Measurements from ENCODE around the gene AMPD1. TPM values are rescaled to one million over a fixed set of nuclear protein-coding genes. Genes with fewer than 3 reads are reported as not detected.

Gene AMPD1
- polyA plus RNA-seq (2013, experiment 1 of 2): not detected
- not detected for polyA plus RNA-seq (2013, experiment 2 of 2)

DNA sequence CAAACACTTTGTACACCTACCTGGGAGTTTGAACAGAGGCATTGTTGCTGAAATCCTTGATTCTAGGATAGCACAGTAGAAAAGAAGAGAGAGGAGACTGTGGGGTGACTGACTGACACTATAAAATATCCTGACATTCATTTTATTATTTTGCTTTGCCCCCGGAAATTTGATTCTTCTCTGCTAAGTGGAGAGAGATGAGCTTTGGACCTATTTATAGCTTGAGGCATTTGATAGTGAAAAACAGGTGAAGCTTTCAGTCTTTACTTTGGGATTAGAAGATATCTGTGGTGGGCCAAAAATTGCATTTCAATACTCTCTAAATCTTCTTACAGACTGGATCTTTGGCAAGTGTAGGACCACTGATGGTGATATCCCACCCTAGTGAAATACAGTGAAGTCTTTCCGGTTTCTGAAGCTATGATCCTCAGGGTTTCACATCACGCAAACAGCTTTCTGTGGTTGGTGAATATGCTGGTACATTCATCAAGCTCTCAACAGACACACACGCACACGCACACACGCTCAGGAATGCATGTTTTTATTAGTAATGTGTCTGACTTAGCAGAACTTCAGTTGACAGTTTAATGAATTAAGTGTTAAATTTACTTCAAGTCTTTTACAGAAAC, at the start of gene AMPD1:
AMPD1 (minus strand) TSS at position 117 of the 629 bp plus-strand sequence; CDS start at position 42, 75 bp downstream.
- H3K9me3 ChIP-seq (ENCODE audit: control insufficient read depth, low read length): no peaks in the 10 kb centered on the region
- no peak within 1 kb of the TSS for H3K4me3 ChIP-seq (ENCODE audit: extremely low read depth, insufficient read depth, low read length, poor library complexity, severe bottlenecking)
- H3K36me3 ChIP-seq (ENCODE audit: control insufficient read depth, insufficient read depth, low read length): no peaks in the 10 kb centered on the region
- no peak within 1 kb of the TSS for H3K27ac ChIP-seq (ENCODE audit: low read depth, low read length, severe bottlenecking)
- 100% methylated on average over 2 of the region's 6 CpGs; no CpG with 5 or more reads in 1 of the 2 experiments for WGBS, 2 experiments (ENCODE audit: insufficient coverage in 2 of 2)
- H3K4me1 ChIP-seq (ENCODE audit: control insufficient read depth, insufficient read depth, low read length, poor library complexity, severe bottlenecking): no peaks in the 10 kb centered on the region

DNA sequence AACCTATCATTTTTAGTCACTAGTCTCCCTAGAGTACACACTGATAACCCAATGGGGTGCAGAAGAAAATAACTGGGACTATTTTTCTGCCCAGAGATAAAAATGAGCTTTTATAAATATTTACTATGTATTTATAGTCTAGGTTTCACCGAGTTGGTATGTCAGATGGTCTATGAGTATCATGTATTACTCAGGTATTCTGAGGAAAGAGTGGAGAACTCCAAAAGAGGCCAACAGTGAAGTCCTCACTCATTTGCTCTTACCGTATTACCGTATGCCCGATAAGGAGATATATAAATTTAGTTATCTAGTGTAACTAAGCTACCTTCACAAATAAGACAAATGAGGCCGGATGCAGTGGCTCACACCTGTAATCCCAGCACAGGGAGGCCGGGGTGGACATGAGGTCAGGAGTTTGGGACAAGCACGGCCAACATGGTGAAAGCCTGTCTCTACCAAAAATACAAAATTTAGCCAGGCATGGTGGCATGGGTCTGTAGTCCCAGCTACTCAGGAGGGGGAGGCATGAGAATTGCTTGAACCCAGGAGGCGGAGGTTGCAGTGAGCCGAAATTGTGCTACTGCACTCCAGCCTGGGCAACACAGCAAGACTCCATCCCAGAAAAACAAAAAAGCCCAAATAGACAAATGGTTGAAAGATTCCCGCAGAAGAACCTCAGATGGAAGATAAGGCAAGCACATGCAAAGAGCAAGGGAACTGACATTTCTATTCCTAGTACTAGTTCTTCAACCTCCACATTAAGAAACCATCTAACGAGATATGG, 46.8 kb upstream of the AMPD1 start:
- Histone ChIP-seq H3K4me3 (ENCODE audit: extremely low read depth, insufficient read depth, low read length, poor library complexity, severe bottlenecking) (no peak overlapping the region), H3K4me1 (ENCODE audit: control insufficient read depth, insufficient read depth, low read length, poor library complexity, severe bottlenecking) (no peaks in the 10 kb centered on the region), H3K36me3 (ENCODE audit: control insufficient read depth, insufficient read depth, low read length) (peaks cover 76% of the 10 kb centered on the region), H3K27ac (ENCODE audit: low read depth, low read length, severe bottlenecking) (no peak overlapping the region), H3K9me3 (ENCODE audit: control insufficient read depth, low read length) (no peaks in the 10 kb centered on the region)
- 73 to 90% methylated on average over 4 to 6 of the region's 11 CpGs for WGBS, 2 experiments (ENCODE audit: insufficient coverage in 2 of 2)

DNA sequence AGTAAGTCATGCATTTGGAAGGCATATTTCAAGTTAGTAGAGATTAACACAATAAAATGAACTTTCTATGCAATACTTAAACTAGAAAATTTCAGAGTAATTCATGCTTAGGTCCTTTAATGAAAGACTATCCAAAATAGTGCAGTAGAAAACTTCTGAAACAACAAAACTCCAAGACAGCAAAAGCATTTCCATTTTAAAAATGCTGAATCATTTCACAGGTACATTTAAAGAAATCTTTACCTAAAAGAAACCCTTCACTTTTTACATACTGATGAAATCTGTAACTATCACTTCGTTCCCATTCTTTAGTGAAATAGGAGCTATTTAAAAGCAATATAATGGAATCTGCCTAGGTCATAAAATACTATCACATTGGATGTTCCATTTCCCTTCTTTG, 45.0 kb upstream of the AMPD1 start:
- no peaks in the 10 kb centered on the region for H3K9me3 ChIP-seq (ENCODE audit: control insufficient read depth, low read length)
- no CpG with 5 or more reads among the region's 1 CpG for WGBS, 2 experiments (ENCODE audit: insufficient coverage in 2 of 2)
- no peaks in the 10 kb centered on the region for H3K4me1 ChIP-seq (ENCODE audit: control insufficient read depth, insufficient read depth, low read length, poor library complexity, severe bottlenecking)
- H3K36me3 ChIP-seq (ENCODE audit: control insufficient read depth, insufficient read depth, low read length): peaks cover 79% of the 10 kb centered on the region
- H3K27ac ChIP-seq (ENCODE audit: low read depth, low read length, severe bottlenecking): no peak overlapping the region
- no peak overlapping the region for H3K4me3 ChIP-seq (ENCODE audit: extremely low read depth, insufficient read depth, low read length, poor library complexity, severe bottlenecking)

DNA sequence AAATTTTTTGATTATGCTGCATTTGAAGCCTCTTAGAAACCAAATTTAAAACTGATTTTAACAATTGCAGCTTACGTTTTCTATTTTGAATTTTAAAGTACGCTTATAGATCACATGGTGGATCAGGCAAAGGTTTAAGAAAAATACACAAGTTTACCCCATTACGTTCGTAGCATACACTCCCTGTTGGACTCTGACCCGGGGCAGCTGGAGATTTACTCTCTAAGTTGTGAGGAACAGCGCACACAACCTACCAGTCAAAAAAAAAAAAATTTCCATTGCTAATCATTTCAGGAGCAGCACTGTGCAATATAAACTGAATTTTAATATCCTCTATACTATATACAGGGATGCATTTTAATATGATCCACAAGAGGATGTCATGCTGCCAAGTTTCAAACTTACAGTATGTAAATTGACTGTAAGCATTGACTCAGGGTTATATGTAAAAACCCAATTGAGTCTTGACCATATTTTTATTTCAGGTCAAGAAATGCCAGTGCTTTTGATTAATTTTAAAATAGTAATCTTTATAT, 42.0 kb upstream of the AMPD1 start:
- H3K4me1 ChIP-seq (ENCODE audit: control insufficient read depth, insufficient read depth, low read length, poor library complexity, severe bottlenecking): no peaks in the 10 kb centered on the region
- 92 to 93% methylated on average over 2 to 4 of the region's 6 CpGs for WGBS, 2 experiments (ENCODE audit: insufficient coverage in 2 of 2)
- H3K4me3 ChIP-seq (ENCODE audit: extremely low read depth, insufficient read depth, low read length, poor library complexity, severe bottlenecking): no peak overlapping the region
- H3K9me3 ChIP-seq (ENCODE audit: control insufficient read depth, low read length): no peaks in the 10 kb centered on the region
- H3K27ac ChIP-seq (ENCODE audit: low read depth, low read length, severe bottlenecking): no peak overlapping the region
- H3K36me3 ChIP-seq (ENCODE audit: control insufficient read depth, insufficient read depth, low read length): peaks cover 87% of the 10 kb centered on the region

DNA sequence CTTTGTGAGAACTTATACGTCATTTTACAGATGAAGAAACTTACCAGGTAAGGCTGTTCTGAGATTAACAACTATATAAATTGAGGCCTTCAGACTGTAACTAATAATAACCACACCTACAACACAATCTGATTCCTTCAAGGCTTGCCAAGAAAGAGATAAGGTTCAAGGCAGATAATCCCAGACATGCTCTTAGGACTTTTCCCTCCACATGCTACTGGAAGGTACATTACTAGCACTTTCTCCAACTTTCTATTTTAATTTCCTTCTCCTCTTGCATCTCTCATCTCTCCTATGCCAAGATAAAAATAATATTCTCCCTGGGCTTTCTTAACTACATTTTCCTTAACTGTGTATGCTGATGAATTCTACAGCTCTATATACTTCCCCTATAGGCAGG, 40.1 kb upstream of the AMPD1 start:
- no CpG with 5 or more reads among the region's 1 CpG for WGBS, 2 experiments (ENCODE audit: insufficient coverage in 2 of 2)
- no peaks in the 10 kb centered on the region for H3K9me3 ChIP-seq (ENCODE audit: control insufficient read depth, low read length)
- peaks cover 90% of the 10 kb centered on the region for H3K36me3 ChIP-seq (ENCODE audit: control insufficient read depth, insufficient read depth, low read length)
- no peak overlapping the region for H3K27ac ChIP-seq (ENCODE audit: low read depth, low read length, severe bottlenecking)
- no peak overlapping the region for H3K4me3 ChIP-seq (ENCODE audit: extremely low read depth, insufficient read depth, low read length, poor library complexity, severe bottlenecking)
- H3K4me1 ChIP-seq (ENCODE audit: control insufficient read depth, insufficient read depth, low read length, poor library complexity, severe bottlenecking): no peaks in the 10 kb centered on the region

DNA sequence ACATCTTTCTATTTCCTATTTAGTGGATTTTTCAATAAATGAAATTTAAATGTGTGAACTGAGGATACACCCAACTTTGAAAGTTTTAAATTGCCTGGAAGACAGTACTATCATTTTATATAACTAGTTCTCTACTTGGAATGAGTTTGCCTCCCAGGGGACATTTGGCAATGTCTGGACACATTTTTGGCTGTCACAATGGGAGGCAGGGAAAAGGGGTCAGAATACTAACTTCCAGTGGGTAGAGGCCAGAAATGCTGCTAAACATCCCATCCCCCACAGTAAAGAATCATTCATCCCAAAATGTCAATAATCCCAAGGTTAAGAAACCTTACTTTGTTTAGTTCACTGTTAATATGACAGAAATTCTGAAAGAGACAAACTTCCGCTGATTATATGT, 34.4 kb upstream of the AMPD1 start:
- peaks cover 93% of the 10 kb centered on the region for H3K36me3 ChIP-seq (ENCODE audit: control insufficient read depth, insufficient read depth, low read length)
- no peaks in the 10 kb centered on the region for H3K4me1 ChIP-seq (ENCODE audit: control insufficient read depth, insufficient read depth, low read length, poor library complexity, severe bottlenecking)
- H3K27ac ChIP-seq (ENCODE audit: low read depth, low read length, severe bottlenecking): no peak overlapping the region
- no peaks in the 10 kb centered on the region for H3K9me3 ChIP-seq (ENCODE audit: control insufficient read depth, low read length)
- no peak overlapping the region for H3K4me3 ChIP-seq (ENCODE audit: extremely low read depth, insufficient read depth, low read length, poor library complexity, severe bottlenecking)
- no CpG with 5 or more reads among the region's 1 CpG for WGBS, 2 experiments (ENCODE audit: insufficient coverage in 2 of 2)

DNA sequence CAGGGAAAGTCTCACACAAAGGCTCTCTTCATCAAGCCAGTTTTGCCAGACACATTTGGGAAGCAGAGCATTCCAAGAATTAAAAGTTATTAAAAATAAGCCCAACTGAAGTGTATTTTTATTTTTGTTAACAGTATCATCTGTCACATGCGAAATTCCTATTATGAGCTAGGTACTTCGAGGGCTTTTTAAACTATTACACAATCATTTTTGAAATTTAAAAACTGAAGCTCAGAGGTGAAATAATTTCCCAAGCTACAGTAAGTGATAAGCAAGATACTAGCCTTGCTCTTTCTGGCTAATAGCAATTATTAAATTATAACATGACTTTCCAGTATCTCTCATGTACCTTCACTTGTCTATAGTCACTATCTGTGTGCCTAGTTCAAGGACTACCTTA, 33.2 kb upstream of the AMPD1 start:
- no peaks in the 10 kb centered on the region for H3K9me3 ChIP-seq (ENCODE audit: control insufficient read depth, low read length)
- H3K36me3 ChIP-seq (ENCODE audit: control insufficient read depth, insufficient read depth, low read length): peaks cover 94% of the 10 kb centered on the region
- H3K4me1 ChIP-seq (ENCODE audit: control insufficient read depth, insufficient read depth, low read length, poor library complexity, severe bottlenecking): no peaks in the 10 kb centered on the region
- no peak overlapping the region for H3K4me3 ChIP-seq (ENCODE audit: extremely low read depth, insufficient read depth, low read length, poor library complexity, severe bottlenecking)
- H3K27ac ChIP-seq (ENCODE audit: low read depth, low read length, severe bottlenecking): no peak overlapping the region
- no CpG with 5 or more reads among the region's 2 CpGs for WGBS, 2 experiments (ENCODE audit: insufficient coverage in 2 of 2)

DNA sequence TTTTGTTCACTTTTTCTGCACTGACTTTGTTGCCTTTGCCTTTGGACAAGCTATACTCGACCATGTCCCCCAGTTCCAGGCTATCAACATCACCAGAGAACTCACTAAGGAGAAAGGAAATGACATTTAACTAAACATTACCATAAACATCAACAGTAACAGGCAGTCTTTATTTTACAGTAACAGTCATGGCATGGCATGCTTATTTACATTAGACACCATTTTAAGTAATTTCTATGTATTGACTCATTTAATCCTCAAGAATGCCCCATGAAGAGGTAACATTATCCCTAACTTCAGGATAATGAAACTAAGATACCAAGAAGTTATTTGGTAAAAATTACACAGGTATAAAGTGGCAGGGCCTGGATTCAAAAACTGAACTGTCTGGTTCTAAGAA, 29.9 kb upstream of the AMPD1 start:
- Histone ChIP-seq H3K4me1 (ENCODE audit: control insufficient read depth, insufficient read depth, low read length, poor library complexity, severe bottlenecking) (no peaks in the 10 kb centered on the region), H3K9me3 (ENCODE audit: control insufficient read depth, low read length) (no peaks in the 10 kb centered on the region), H3K27ac (ENCODE audit: low read depth, low read length, severe bottlenecking) (no peak overlapping the region), H3K36me3 (ENCODE audit: control insufficient read depth, insufficient read depth, low read length) (peaks cover 96% of the 10 kb centered on the region), H3K4me3 (ENCODE audit: extremely low read depth, insufficient read depth, low read length, poor library complexity, severe bottlenecking) (no peak overlapping the region)
- no CpG with 5 or more reads among the region's 1 CpG for WGBS, 2 experiments (ENCODE audit: insufficient coverage in 2 of 2)

DNA sequence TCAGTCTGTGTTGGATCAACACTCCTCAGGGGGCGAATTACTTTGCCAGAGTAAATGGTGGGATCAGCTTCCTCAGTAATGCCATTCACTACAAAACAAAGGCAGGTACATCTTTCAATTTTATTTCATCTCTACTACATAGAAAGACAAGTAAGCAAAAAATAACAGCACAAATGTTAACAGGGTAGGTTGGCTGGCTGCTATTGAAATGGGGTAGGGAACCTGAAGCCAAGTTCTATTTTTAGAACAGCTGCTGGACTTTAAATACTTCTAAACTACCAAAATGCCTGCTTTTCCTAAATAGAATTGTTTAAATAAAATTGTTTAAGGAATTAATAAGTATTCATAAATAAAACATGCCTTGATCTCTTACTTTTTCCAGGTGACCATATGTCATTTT, 28.6 kb upstream of the AMPD1 start:
- Histone ChIP-seq H3K4me1 (ENCODE audit: control insufficient read depth, insufficient read depth, low read length, poor library complexity, severe bottlenecking) (no peaks in the 10 kb centered on the region), H3K27ac (ENCODE audit: low read depth, low read length, severe bottlenecking) (no peak overlapping the region), H3K9me3 (ENCODE audit: control insufficient read depth, low read length) (no peaks in the 10 kb centered on the region), H3K4me3 (ENCODE audit: extremely low read depth, insufficient read depth, low read length, poor library complexity, severe bottlenecking) (no peak overlapping the region), H3K36me3 (ENCODE audit: control insufficient read depth, insufficient read depth, low read length) (peaks cover 96% of the 10 kb centered on the region)
- WGBS, 2 experiments (ENCODE audit: insufficient coverage in 2 of 2): 60% methylated on average over 1 of the region's 1 CpG; no CpG with 5 or more reads in 1 of the 2 experiments

DNA sequence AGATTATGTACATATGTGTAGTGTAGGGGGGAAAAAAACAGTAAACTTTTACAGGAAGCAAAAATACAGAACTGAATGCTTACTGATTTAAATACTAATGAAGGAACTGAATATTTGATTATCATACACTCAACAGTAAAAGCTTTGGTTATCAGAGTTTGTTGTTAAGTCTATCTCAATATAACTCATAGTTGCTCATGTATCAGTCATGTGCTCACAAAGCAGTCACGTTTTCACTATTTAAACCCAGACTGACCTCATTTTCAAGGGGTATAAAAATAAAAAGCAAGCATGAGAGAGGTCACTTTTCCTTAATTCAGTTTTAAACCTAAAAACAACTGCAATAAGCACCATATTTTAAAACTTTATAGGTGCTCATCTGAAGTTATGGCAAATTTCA, 28.1 kb upstream of the AMPD1 start:
- no peak overlapping the region for H3K27ac ChIP-seq (ENCODE audit: low read depth, low read length, severe bottlenecking)
- H3K4me1 ChIP-seq (ENCODE audit: control insufficient read depth, insufficient read depth, low read length, poor library complexity, severe bottlenecking): no peaks in the 10 kb centered on the region
- H3K4me3 ChIP-seq (ENCODE audit: extremely low read depth, insufficient read depth, low read length, poor library complexity, severe bottlenecking): no peak overlapping the region
- H3K36me3 ChIP-seq (ENCODE audit: control insufficient read depth, insufficient read depth, low read length): peaks cover 96% of the 10 kb centered on the region
- H3K9me3 ChIP-seq (ENCODE audit: control insufficient read depth, low read length): no peaks in the 10 kb centered on the region
- no CpG with 5 or more reads among the region's 1 CpG for WGBS, 2 experiments (ENCODE audit: insufficient coverage in 2 of 2)

DNA sequence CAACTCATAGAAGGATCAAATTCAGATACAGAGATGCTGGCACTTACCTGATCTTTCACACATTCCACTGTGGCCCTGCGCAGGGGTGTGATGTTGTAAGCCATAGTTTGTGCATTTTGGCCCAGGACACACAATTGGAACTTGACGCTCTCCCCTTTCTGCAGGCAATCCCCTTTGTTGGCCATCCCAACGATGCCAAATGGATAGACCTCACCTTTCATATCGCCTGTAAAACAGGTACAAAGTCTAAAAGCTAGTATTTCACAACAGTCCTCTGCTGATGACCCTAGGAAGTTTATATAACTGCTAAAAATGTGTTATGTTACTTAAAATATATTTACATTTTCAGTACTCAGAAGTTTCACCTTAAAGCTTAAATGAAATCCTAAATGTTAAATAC, 25.1 kb upstream of the AMPD1 start:
- Histone ChIP-seq H3K9me3 (ENCODE audit: control insufficient read depth, low read length) (no peaks in the 10 kb centered on the region), H3K27ac (ENCODE audit: low read depth, low read length, severe bottlenecking) (no peak overlapping the region), H3K4me1 (ENCODE audit: control insufficient read depth, insufficient read depth, low read length, poor library complexity, severe bottlenecking) (peaks cover 9% of the 10 kb centered on the region), H3K4me3 (ENCODE audit: extremely low read depth, insufficient read depth, low read length, poor library complexity, severe bottlenecking) (no peak overlapping the region), H3K36me3 (ENCODE audit: control insufficient read depth, insufficient read depth, low read length) (peaks cover 83% of the 10 kb centered on the region)
- WGBS, 2 experiments (ENCODE audit: insufficient coverage in 2 of 2): 96 to 100% methylated on average over 2 to 3 of the region's 4 CpGs

Data from mesodermal cell (in vitro differentiated cells).